RKO (cell line): ENCODE data around the gene MED23.

Experiments used
- DNase-seq: peaks from one replicate; pipeline ENCODE4 v3.0.0-alpha.2; 2016; ENCODE audit warnings: low spot score

MED23 gene

GRCh38 chr6:131640100-131640499 lies 12.1 kb upstream of the MED23 start:
- no peak for DNase-seq

GRCh38 chr6:131638013-131638412 lies 10.0 kb upstream of the MED23 start:
- DNase-seq = no peak

- no peak for DNase-seq
Observed at GRCh38 chr6:131636880-131637792, 9.1 kb upstream of the MED23 start, which contains the start of gene ENPP3. ENPP3 (plus strand) TSS chr6:131637302; CDS start chr6:131637385, 83 bp downstream.

GRCh38 chr6:131635384-131636340 lies 7.6 kb upstream of the MED23 start:
- DNase-seq = no peak

DNA sequence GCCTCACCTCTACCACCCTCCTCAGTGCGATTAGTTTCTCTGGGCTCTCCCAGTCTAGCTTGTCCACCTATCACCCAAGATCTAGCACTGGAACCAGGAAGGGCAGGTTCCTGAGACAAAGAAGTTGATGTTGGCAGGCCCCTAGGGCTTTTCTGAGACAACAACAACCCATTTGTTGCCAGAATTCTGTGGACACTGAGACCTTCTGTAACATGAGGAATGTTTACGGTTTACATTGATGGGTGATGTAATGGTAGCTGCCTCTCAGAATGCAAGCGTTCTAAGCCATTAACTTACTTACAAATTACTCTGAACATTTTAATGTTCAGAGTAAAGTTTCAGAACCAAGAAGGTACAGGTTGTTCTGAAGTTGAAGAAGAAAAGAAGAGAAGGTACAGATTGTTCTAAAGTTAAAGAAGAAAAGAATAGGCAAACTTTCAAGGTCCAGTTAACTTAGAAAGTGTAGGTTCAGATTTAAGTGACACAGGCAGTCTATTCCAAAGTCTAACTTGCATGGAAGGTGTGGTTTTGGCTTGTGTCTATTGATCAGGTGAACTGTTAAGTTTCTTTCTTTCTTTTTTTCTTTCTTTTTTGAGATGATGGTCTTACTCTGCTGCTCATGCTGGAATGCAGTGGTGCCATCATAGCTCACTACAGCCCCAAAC lies 3.7 kb upstream of the MED23 start:
- DNase-seq = no peak

- DNase-seq = no peak
Observed at GRCh38 chr6:131629651-131630050, 1.6 kb upstream of the MED23 start.

GRCh38 chr6:131628726-131629125 lies 684 bp upstream of the MED23 start:
- DNase-seq = no peak

- no peak for DNase-seq
Observed at GRCh38 chr6:131615275-131615674, 12.8 kb downstream of the MED23 start.

- DNase-seq = no peak
Observed at GRCh38 chr6:131613296-131613925, 14.6 kb downstream of the MED23 start.

DNA sequence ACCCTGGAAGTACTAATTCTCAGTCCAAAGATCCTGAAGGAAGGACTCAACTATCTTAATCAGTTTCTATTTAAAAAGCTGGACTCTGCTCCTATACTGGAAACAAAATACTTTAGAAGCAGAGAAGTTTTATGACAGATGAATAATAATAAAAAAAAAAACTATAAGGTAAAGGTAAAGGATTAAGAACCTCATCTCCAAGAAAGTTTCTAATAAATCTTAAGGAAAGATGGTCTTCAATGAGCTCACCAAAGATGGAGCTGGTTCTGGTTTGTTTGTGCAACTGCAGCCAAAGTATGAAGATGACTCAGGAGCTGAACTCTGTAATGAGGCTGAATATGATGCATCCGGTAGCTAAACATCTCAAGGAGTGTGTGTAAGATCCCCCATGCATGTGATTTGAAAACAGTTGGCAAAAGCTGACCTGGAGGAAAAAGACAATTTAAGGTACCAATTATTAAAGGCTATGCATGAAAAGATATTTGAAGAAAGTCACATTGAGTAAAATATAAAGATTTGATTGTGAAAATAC lies 25.2 kb downstream of the MED23 start:
- DNase-seq = peak; percentile 66

- no peak for DNase-seq
Observed at GRCh38 chr6:131600716-131601115, 27.3 kb downstream of the MED23 start.

DNA sequence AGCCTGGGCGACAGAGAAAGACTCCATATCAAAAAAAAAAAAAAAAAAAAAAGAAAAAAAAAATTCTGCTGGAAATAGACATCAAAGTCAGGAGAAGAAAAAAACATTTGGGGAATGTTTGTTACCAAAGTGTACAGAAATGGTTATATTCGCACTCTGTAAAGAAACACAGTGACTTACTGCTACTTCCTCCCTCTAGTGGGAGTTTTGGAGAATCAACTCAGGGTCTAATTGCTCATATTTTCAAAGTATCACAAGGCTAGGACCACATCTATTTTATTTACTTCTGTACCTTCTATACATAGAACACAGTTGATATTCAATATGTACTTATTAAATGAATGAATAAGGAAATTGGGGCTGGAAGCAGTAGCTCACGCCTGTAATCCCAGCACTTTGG lies 30.6 kb downstream of the MED23 start:
- peak; percentile 21 for DNase-seq

- no peak for DNase-seq
Observed at GRCh38 chr6:131594074-131594473, 34.0 kb downstream of the MED23 start.

GRCh38 chr6:131592935-131593334 lies 35.1 kb downstream of the MED23 start:
- no peak for DNase-seq

DNA sequence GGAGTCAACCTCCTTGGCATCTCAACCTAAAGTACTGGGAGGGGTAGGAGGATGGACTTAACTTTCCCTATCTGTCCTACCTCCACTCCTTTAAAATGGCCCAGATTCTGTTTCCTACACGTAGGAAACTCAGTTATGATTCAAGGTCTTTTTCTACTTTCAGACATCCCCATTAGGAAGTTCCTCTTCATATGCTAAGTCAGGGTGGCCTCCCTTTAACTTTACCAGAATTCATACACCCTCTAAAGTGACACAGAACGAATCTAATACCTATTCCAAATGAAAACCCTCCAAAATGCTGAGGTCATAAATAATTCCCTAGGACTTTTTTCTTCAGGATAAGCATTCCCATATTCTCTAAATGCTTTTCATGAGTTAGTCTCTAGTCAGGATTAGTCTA lies 39.4 kb downstream of the MED23 start:
- DNase-seq = no peak

DNA sequence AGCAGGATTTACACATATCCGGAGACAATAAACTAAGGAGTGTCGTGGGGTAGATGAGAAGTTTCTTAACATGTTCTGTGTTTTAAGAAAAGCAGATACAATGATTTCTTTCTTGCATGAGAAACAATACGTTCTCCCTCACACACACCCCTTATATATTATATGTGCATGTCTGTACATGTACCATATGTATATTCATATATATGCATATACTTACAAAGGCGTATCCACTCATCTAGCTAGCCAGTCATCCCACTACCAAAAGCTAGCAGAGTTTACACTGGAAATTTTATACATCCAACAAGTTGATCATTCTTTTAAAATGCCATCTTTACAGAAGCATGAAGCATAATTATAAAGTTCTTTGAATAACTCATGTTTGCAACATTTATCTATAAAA lies 40.1 kb downstream of the MED23 start:
- no peak for DNase-seq

- no peak for DNase-seq
Observed at GRCh38 chr6:131586543-131586942, 41.5 kb downstream of the MED23 start.

DNA sequence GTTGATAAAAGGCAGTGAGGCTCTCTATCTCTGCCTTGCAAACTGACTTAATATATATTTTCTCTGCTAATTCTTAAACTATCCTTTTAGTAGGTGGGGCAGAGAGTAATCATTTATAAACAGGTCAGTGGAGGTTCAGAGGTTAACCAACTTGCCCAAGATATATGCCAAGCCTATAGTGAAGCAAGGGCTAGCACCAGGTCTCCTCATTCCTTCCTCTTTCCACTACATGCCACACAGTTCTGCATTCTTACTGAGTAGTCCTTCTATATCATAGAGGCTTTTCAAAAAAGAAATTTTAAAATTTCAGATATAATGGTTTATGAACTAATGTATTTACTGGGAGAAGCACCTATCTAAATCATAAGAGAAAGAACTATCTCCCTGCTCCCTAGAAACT lies 46.5 kb downstream of the MED23 start:
- DNase-seq = no peak

GRCh38 chr6:131575834-131576478 lies 52.1 kb downstream of the MED23 start:
- DNase-seq = no peak

DNA sequence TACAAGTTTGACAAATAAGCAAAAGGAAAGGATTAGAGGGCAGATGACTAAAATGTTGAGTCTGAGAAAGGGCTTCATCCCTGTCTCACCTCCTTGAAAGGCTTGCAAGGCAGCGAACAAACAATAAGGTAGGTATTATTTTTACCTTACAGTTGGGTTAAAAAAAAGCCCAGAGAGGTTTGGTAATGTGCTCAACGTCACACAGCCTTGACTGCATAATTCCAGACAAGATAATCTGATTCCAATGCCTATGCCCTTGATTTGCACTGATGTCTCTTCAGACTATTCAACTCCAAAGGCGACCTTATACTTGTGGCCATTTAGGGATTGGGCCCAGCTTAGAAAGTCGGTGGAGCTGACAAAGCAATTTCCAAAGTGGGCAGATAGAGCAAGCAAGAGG lies 53.4 kb downstream of the MED23 start:
- DNase-seq = no peak

DNA sequence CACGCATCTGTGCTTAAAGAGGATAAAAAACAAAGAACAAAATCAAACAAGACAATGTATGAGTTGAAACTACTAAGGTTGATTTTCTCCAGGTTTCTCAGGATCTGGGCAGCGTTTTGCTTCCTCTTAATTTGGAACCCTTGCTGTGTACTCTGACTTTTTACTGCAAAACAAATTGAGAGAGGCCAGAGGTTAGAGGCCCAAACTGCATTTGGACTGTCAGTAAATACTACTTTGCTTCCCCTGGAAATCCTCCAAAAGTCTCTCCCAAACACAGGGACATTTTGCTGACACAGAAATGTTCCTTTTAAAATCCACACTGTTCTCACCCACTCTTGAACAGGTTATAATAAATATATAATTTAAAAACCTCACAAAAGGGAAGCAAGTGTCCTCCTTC lies 53.9 kb downstream of the MED23 start:
- DNase-seq = no peak
